VCaP (cell line): Measurements from ENCODE around the gene NATD1.

Experiments
- H3K27ac ChIP-seq: fragments of 450-650 bp; 2 replicates; pipeline ENCODE4 v1.5.1; 2017
- CTCF ChIP-seq: fragments of 450-650 bp; conservative IDR thresholded peaks from 2 replicates; pipeline ENCODE4 v1.5.1; 2017; ENCODE audit warnings: mild to moderate bottlenecking, moderate library complexity

Gene NATD1

DNA sequence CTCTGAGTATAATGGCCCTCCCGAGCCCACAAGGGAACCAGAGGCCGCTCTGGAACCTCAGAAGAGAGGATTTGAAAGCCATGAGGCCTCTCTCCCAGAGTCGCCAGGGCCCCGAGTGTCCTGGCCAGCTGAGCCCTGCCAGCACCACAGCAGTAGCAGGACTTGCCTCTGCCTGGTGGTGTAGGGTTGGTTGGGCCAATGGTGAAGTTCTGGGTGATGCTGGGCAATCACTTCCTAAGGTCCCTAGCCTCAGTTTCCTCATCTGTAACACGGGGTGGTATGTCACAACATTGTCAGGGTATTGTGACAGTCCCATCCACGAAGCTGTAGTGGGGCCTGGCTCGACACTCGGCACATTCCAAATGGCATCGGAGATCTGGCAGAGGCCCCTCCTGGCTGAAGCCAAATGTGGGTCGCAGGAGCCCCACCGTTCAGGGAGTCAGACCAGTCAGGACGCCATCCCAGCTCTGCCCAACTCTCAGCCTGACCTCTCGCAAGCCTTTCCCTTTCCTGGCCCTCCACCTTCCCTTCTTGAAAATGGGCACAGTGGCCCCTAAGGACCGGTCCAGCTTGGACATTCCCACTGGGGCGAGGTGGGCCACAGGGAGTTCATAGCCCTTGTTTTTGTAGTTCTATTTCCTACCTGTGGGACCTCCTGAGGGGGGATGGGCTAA is 1.7 kb downstream of the NATD1 start:
- H3K27ac ChIP-seq: no peak overlapping the region
- no peak for TF ChIP-seq CTCF

- no peak for TF ChIP-seq CTCF
- no peak overlapping the region for H3K27ac ChIP-seq
These were observed 2.4 kb downstream of the NATD1 start for GRCh38 chr17:21250854-21251253.

DNA sequence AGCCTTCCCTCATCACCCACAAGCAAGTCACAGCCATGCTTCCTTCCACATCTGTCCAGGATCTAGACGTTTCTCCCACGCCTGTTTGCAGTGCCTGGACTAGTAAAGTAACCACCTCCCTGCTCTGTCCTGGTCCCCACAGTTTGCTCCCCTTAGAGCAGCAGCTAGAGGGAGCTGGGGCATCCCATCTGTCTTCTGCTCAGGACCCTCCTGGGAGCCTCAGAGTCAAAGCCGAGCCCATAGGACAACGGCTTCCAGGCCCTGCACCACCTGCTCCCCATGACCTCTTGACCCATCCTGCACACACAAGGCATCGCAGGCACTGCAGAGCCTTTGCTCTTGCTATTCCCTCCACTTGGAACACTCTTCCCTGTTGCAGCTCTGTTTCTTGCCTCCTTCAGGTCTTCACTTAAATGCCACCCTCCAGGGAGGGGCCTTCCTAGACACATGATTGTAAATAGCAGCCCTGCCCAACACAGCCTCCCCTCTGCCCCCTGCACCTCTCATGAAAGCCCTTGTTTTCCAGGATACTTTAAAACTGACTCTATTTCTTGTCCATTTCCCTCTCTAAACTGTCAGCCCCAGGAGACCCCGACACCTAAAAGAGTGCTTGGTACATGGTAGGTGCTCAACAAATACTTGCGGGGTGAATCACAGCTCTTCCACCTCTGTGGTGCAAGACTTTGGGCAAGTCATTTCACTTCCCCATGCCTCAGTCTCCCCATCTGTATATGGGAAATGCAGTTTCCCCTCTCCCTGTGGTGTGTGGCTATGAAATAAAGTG is 3.1 kb downstream of the NATD1 start:
- no peak for TF ChIP-seq CTCF
- H3K27ac ChIP-seq: no peak overlapping the region

DNA sequence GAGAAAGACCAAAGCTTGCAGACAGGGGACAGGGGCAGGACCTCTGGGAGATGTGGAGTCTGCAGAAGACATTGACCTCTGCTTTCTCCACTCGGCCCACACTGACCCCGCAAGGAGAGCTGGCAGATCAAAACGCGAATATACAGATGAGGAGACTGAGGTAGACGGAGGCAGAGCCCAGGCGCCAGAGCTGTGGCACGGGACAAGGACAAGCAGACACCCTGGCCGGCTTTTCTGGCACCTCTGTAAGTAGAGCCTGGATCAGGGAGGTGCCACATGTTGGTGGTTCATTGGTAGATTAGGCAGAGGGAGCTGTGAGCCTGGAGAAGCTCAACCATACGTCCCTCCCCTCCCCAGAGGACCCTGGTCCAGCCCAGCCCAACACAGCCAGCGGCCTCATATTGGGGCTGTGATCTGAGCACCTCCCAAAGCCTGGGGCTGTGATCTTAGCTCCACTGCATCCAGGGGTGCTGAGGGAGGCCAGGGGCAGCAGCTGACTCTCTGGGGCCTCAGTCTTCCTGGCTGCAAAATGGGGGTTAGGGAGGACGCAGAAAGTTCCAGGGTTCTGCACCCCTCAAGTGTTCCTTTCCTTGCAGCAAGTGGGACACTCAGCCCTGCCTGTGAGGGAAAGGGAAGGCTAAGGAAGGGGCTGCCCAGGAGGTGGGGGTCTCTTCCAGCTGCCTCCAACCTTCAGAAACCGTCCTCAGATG is 4.0 kb downstream of the NATD1 start:
- no peak overlapping the region for H3K27ac ChIP-seq
- TF ChIP-seq CTCF: no peak

- TF ChIP-seq CTCF: no peak
These were observed 4.7 kb downstream of the NATD1 start for GRCh38 chr17:21248500-21248899.

DNA sequence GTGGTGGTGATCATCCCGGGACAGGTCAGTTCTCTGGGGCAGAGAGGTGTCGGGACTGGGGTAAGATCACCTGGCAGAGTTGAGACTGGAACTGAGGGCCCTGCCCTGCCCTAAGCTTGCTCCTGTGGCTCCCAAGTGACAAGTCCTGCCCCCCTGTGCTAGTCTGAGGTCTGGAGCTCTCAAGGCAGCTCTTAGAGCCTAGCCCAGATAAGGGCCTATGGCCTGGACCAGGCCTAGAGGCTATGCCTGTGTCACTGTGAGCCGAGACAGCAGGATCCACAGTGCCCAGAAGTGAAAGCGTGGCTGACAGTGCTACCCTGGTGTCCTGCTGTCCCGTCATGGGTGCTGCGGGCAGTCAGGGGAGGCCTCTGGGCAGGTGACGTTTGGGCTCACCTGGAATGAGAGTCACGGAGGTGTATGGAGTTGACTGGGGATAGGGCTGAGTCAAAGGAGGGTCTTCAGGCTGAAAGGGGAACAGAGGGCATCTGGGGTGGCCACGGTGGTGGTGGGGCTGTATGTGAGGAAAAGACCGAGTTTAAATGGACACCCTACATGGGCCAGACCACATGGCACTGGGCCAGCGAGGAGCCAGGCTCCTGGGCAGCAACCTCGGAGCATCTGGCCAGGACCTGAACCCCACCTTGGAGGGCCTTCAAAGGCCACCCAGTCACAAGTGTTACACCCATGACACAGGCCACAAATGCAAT is 5.5 kb downstream of the NATD1 start:
- TF ChIP-seq CTCF: no peak
- H3K27ac ChIP-seq: no peak overlapping the region

More at GRCh38 chr17:21248500-21248899, 4.7 kb downstream of the NATD1 start:
- H3K27ac ChIP-seq: no peak overlapping the region

DNA sequence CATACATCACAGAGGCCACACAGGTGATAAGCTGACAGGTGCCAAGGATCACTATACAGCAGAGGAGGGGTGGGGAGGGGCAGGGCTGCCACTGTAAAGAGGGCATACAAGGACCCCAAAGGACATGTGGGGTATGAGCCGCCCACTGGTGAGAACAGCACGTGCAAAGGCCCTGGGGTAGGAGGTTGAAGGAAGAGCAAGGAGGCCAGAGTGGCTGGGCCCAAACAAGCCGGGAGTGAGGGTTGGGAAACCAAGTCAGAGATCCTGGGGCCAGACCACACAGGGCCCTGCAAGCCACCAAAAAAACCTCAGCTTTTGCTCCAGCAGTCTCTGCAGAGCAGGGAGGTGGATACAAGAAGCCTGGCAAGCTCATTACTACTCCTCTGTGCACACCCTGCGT is 6.5 kb downstream of the NATD1 start:
- no peak for TF ChIP-seq CTCF

More for the DNA sequence above, 6.5 kb downstream of the NATD1 start:
- H3K27ac ChIP-seq: no peak overlapping the region
